ENCODE data around the gene ZNF521.

ZNF521 gene

DNA sequence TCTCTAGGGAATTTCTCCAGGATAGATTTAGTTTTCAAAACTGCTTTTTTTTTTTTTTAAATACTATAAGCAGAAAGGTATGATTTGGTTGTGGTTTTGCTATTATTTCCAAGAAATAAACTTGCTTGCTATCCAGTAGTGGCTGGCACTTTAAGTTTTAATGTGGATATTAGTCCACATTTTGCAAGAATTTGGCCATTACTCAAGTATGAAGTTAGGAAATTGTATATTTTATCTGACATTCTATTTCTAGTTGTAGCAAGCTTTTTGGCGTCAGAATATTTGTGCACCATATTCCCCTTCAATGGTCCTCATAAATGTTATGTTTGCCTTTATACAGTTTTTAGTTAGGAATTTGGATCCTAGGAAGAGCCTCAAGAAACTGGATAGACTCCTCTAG lies 226.3 kb downstream of the ZNF521 start:
- TF ChIP-seq TCF4 (CRISPR knock-in tag; IDR thresholded peaks at IDR 0.05; ENCODE audit: borderline replicate concordance) (no peak), ARNTL (CRISPR knock-in tag; IDR thresholded peaks at IDR 0.05; ENCODE audit: borderline replicate concordance, low read depth) (no peak), PPARA (CRISPR knock-in tag; IDR thresholded peaks at IDR 0.05; ENCODE audit: borderline replicate concordance) (no peak), ESRRG (CRISPR knock-in tag; IDR thresholded peaks at IDR 0.05) (no peak), TOX (CRISPR knock-in tag; IDR thresholded peaks at IDR 0.05; ENCODE audit: borderline replicate concordance) (no peak), ZFP30 (CRISPR knock-in tag; IDR thresholded peaks at IDR 0.05) (no peak), OSR1 (CRISPR knock-in tag; IDR thresholded peaks at IDR 0.05) (no peak), RARB (CRISPR knock-in tag; IDR thresholded peaks at IDR 0.05) (no peak), GLIS3 (CRISPR knock-in tag; IDR thresholded peaks at IDR 0.05) (no peak), ZC3H10 (CRISPR knock-in tag; IDR thresholded peaks at IDR 0.05) (no peak), ZNF8 (CRISPR knock-in tag; IDR thresholded peaks at IDR 0.05) (no peak), CSDC2 (CRISPR knock-in tag; IDR thresholded peaks at IDR 0.05) (no peak), SNAI2 (CRISPR knock-in tag; IDR thresholded peaks at IDR 0.05) (no peak)
- TF ChIP-seq, protein P1, sequence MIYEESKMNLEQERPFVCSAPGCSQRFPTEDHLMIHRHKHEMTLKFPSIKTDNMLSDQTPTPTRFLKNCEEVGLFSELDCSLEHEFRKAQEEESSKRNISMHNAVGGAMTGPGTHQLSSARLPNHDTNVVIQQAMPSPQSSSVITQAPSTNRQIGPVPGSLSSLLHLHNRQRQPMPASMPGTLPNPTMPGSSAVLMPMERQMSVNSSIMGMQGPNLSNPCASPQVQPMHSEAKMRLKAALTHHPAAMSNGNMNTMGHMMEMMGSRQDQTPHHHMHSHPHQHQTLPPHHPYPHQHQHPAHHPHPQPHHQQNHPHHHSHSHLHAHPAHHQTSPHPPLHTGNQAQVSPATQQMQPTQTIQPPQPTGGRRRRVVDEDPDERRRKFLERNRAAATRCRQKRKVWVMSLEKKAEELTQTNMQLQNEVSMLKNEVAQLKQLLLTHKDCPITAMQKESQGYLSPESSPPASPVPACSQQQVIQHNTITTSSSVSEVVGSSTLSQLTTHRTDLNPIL (CRISPR knock-in tag; IDR thresholded peaks at IDR 0.05; ENCODE audit: low read depth), result no peak
- TF ChIP-seq, protein P2, sequence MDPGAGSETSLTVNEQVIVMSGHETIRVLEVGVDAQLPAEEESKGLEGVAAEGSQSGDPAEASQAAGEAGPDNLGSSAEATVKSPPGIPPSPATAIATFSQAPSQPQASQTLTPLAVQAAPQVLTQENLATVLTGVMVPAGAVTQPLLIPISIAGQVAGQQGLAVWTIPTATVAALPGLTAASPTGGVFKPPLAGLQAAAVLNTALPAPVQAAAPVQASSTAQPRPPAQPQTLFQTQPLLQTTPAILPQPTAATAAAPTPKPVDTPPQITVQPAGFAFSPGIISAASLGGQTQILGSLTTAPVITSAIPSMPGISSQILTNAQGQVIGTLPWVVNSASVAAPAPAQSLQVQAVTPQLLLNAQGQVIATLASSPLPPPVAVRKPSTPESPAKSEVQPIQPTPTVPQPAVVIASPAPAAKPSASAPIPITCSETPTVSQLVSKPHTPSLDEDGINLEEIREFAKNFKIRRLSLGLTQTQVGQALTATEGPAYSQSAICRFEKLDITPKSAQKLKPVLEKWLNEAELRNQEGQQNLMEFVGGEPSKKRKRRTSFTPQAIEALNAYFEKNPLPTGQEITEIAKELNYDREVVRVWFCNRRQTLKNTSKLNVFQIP (CRISPR knock-in tag; IDR thresholded peaks at IDR 0.05; ENCODE audit: borderline replicate concordance, low read depth), result no peak
- no peak for ATAC-seq

DNA sequence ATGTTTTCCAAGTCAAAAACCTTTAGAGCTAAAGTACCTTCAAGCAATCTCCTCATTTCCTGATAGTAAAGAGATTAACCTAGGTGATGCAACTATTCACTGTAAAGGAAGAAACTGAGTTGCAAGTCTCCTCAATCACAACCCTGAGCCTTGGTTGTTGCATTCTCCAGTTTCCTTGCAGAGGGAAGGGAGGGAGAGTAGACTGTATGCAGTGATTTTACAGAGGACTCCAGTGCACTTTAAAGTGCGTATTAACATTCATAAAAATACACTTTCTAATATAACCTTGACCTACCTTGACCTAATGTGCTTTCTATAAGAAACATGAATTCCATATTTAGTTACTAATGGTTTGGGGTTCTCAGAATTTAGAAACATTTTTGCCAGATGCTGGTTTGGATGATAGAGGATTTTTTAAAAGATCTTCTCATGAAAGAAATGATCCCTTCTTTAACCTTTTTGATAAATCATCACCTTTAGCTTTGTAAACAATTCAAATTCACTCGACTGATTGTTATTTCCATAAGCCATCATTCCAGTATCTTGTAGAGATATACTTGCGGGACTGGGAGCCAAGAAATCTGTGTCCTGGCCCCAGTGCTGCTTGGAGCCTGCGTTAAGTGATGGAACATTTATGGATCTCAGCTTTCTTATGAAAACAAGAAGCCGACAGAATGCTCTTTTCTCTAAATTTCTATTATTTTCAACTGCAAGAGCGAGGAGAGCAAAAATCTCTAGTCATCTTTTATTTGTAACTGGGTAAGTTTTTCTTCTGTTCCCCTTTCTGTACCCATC lies 228.3 kb downstream of the ZNF521 start:
- TF ChIP-seq ESRRG (CRISPR knock-in tag; IDR thresholded peaks at IDR 0.05) (no peak), GLIS3 (CRISPR knock-in tag; IDR thresholded peaks at IDR 0.05) (no peak), ZFP30 (CRISPR knock-in tag; IDR thresholded peaks at IDR 0.05) (no peak), ZNF70 (CRISPR knock-in tag; IDR thresholded peaks at IDR 0.05) (no peak), TOX (CRISPR knock-in tag; IDR thresholded peaks at IDR 0.05; ENCODE audit: borderline replicate concordance) (no peak), SNAI2 (CRISPR knock-in tag; IDR thresholded peaks at IDR 0.05) (no peak), ZFP3 (CRISPR knock-in tag; IDR thresholded peaks at IDR 0.05) (no peak), CSDC2 (CRISPR knock-in tag; IDR thresholded peaks at IDR 0.05) (no peak), ISL1 (CRISPR knock-in tag; IDR thresholded peaks at IDR 0.05) (no peak), BACH2 (CRISPR knock-in tag; IDR thresholded peaks at IDR 0.05; ENCODE audit: borderline replicate concordance) (no peak), ZNF565 (CRISPR knock-in tag; conservative IDR thresholded peaks at IDR 0.05; ENCODE audit: low read depth) (no peak), ZNF8 (CRISPR knock-in tag; IDR thresholded peaks at IDR 0.05) (no peak), ZC3H10 (CRISPR knock-in tag; IDR thresholded peaks at IDR 0.05) (no peak)
- TF ChIP-seq, protein P1 (CRISPR knock-in tag; IDR thresholded peaks at IDR 0.05; ENCODE audit: low read depth), result no peak
- TF ChIP-seq, protein P2 (CRISPR knock-in tag; IDR thresholded peaks at IDR 0.05; ENCODE audit: borderline replicate concordance, low read depth), result no peak
- TF ChIP-seq, protein P3, sequence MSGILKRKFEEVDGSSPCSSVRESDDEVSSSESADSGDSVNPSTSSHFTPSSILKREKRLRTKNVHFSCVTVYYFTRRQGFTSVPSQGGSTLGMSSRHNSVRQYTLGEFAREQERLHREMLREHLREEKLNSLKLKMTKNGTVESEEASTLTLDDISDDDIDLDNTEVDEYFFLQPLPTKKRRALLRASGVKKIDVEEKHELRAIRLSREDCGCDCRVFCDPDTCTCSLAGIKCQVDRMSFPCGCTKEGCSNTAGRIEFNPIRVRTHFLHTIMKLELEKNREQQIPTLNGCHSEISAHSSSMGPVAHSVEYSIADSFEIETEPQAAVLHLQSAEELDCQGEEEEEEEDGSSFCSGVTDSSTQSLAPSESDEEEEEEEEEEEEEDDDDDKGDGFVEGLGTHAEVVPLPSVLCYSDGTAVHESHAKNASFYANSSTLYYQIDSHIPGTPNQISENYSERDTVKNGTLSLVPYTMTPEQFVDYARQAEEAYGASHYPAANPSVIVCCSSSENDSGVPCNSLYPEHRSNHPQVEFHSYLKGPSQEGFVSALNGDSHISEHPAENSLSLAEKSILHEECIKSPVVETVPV (CRISPR knock-in tag; IDR thresholded peaks at IDR 0.05), result no peak
- TF ChIP-seq, protein P4, sequence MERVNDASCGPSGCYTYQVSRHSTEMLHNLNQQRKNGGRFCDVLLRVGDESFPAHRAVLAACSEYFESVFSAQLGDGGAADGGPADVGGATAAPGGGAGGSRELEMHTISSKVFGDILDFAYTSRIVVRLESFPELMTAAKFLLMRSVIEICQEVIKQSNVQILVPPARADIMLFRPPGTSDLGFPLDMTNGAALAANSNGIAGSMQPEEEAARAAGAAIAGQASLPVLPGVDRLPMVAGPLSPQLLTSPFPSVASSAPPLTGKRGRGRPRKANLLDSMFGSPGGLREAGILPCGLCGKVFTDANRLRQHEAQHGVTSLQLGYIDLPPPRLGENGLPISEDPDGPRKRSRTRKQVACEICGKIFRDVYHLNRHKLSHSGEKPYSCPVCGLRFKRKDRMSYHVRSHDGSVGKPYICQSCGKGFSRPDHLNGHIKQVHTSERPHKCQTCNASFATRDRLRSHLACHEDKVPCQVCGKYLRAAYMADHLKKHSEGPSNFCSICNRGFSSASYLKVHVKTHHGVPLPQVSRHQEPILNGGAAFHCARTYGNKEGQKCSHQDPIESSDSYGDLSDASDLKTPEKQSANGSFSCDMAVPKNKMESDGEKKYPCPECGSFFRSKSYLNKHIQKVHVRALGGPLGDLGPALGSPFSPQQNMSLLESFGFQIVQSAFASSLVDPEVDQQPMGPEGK (CRISPR knock-in tag; IDR thresholded peaks at IDR 0.05; ENCODE audit: borderline replicate concordance), result no peak
- TF ChIP-seq, protein P5, sequence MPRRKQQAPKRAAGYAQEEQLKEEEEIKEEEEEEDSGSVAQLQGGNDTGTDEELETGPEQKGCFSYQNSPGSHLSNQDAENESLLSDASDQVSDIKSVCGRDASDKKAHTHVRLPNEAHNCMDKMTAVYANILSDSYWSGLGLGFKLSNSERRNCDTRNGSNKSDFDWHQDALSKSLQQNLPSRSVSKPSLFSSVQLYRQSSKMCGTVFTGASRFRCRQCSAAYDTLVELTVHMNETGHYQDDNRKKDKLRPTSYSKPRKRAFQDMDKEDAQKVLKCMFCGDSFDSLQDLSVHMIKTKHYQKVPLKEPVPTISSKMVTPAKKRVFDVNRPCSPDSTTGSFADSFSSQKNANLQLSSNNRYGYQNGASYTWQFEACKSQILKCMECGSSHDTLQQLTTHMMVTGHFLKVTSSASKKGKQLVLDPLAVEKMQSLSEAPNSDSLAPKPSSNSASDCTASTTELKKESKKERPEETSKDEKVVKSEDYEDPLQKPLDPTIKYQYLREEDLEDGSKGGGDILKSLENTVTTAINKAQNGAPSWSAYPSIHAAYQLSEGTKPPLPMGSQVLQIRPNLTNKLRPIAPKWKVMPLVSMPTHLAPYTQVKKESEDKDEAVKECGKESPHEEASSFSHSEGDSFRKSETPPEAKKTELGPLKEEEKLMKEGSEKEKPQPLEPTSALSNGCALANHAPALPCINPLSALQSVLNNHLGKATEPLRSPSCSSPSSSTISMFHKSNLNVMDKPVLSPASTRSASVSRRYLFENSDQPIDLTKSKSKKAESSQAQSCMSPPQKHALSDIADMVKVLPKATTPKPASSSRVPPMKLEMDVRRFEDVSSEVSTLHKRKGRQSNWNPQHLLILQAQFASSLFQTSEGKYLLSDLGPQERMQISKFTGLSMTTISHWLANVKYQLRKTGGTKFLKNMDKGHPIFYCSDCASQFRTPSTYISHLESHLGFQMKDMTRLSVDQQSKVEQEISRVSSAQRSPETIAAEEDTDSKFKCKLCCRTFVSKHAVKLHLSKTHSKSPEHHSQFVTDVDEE (CRISPR knock-in tag; IDR thresholded peaks at IDR 0.05), result no peak
- no peak for ATAC-seq

Measured in SK-N-SH treated with all-trans-retinoic acid at 6 μM for 48 hours (cell line).